ENCODE measurements around the gene MC3R. TPM values are rescaled to one million over a fixed set of nuclear protein-coding genes. Genes with fewer than 3 reads are reported as not detected.

MC3R gene
- polyA plus RNA-seq (2013, experiment 1 of 2), result not detected
- polyA plus RNA-seq (2013, experiment 2 of 2), result not detected

- no CpG with 5 or more reads among the region's 9 CpGs for WGBS, 2 donors (ENCODE audit: extremely low coverage in 2 of 2, insufficient read length in 2 of 2, insufficient replicate concordance in 1 of 2)
- H3K9ac ChIP-seq (ENCODE audit: low read depth, low read length, poor library complexity), result no peak within 1 kb of the TSS
- peak within 1 kb of the TSS; percentile 66 for H3K23ac ChIP-seq (ENCODE audit: low read depth, low read length, poor library complexity)
- H4K8ac ChIP-seq (ENCODE audit: low read depth, low read length), result no peak within 1 kb of the TSS
- no peak within 1 kb of the TSS for H2BK5ac ChIP-seq (ENCODE audit: low read length)
- no peak within 1 kb of the TSS for H4K91ac ChIP-seq (ENCODE audit: low read depth, low read length, poor library complexity)
- H3K27ac ChIP-seq (replicated peaks; ENCODE audit: low read length), result no peak within 1 kb of the TSS
- H2AK5ac ChIP-seq (ENCODE audit: low read depth, low read length), result no peak within 1 kb of the TSS
- H3K14ac ChIP-seq (ENCODE audit: low read length), result no peak within 1 kb of the TSS
- H2BK15ac ChIP-seq (ENCODE audit: low read length), result no peak within 1 kb of the TSS
- H3K18ac ChIP-seq (ENCODE audit: low read length), result peak within 1 kb of the TSS; percentile 5
- no peaks in the 10 kb centered on the region for H3K36me3 ChIP-seq (replicated peaks in 1 of 2; ENCODE audit: control insufficient read depth in 2 of 2, insufficient read depth in 2 of 2, low read length in 2 of 2)
- H3K79me1 ChIP-seq (ENCODE audit: low read depth, low read length), result no peaks in the 10 kb centered on the region
- H3K4ac ChIP-seq (ENCODE audit: low read length), result no peak within 1 kb of the TSS
- H3K4me1 ChIP-seq (ENCODE audit: control insufficient read depth in 2 of 2, insufficient read depth in 1 of 2, low read depth in 1 of 2, low read length in 2 of 2), result no peaks in the 10 kb centered on the region
- no peak within 1 kb of the TSS for H2AFZ ChIP-seq (ENCODE audit: low read length)
- H3K9me3 ChIP-seq (replicated peaks in 1 of 2; ENCODE audit: control insufficient read depth in 2 of 2, insufficient read depth in 1 of 2, low read depth in 1 of 2, low read length in 2 of 2), result peaks cover 0 to 7% of the 10 kb centered on the region in 2 donors
- H2BK120ac ChIP-seq (ENCODE audit: low read depth, low read length), result no peak within 1 kb of the TSS
- no peak within 1 kb of the TSS for H3K4me2 ChIP-seq (ENCODE audit: insufficient read depth, low read length, poor library complexity, severe bottlenecking)
- H3K4me3 ChIP-seq (ENCODE audit: low read length in 2 of 2), result peak within 1 kb of the TSS in 1 of 2 donors; percentile 1
- H2BK12ac ChIP-seq (ENCODE audit: low read length), result no peak within 1 kb of the TSS
- no peaks in the 10 kb centered on the region for H3K27me3 ChIP-seq (ENCODE audit: control insufficient read depth in 3 of 3, insufficient read depth in 3 of 3, low read depth in 1 of 3, low read length in 3 of 3)
- DNase-seq (ENCODE audit: low spot score), result peak; percentile 38
Observed at GRCh38 chr20:56247954-56248782, at the start of gene MC3R. TSS of gene MC3R (plus strand) at chr20:56248732. CDS start at chr20:56248844, 112 bp downstream.

GRCh38 chr20:56200456-56200855 is 48.1 kb upstream of the MC3R start:
- Histone ChIP-seq H2BK12ac (ENCODE audit: low read length) (no peak overlapping the region), H3K79me1 (ENCODE audit: low read depth, low read length) (no peaks in the 10 kb centered on the region), H3K4me1 (ENCODE audit: control insufficient read depth in 2 of 2, insufficient read depth in 1 of 2, low read depth in 1 of 2, low read length in 2 of 2) (no peaks in the 10 kb centered on the region), H3K18ac (ENCODE audit: low read length) (no peak overlapping the region), H4K91ac (ENCODE audit: low read depth, low read length, poor library complexity) (no peak overlapping the region), H3K9ac (ENCODE audit: low read depth, low read length, poor library complexity) (no peak overlapping the region), H3K9me3 (replicated peaks in 1 of 2; ENCODE audit: control insufficient read depth in 2 of 2, insufficient read depth in 1 of 2, low read depth in 1 of 2, low read length in 2 of 2) (peaks cover 4 to 11% of the 10 kb centered on the region in 2 donors), H3K23ac (ENCODE audit: low read depth, low read length, poor library complexity) (no peak overlapping the region), H2BK5ac (ENCODE audit: low read length) (no peak overlapping the region), H3K4me2 (ENCODE audit: insufficient read depth, low read length, poor library complexity, severe bottlenecking) (no peak overlapping the region), H4K8ac (ENCODE audit: low read depth, low read length) (no peak overlapping the region), H2AK5ac (ENCODE audit: low read depth, low read length) (no peak overlapping the region), H2BK15ac (ENCODE audit: low read length) (no peak overlapping the region), H2BK120ac (ENCODE audit: low read depth, low read length) (no peak overlapping the region), H3K4ac (ENCODE audit: low read length) (no peak overlapping the region), H3K14ac (ENCODE audit: low read length) (no peak overlapping the region), H3K4me3 (ENCODE audit: low read length in 2 of 2) (no peak overlapping the region), H3K27me3 (ENCODE audit: control insufficient read depth in 3 of 3, insufficient read depth in 3 of 3, low read depth in 1 of 3, low read length in 3 of 3) (no peaks in the 10 kb centered on the region), H3K36me3 (replicated peaks in 1 of 2; ENCODE audit: control insufficient read depth in 2 of 2, insufficient read depth in 2 of 2, low read length in 2 of 2) (no peaks in the 10 kb centered on the region), H2AFZ (ENCODE audit: low read length) (no peak overlapping the region), H3K27ac (replicated peaks; ENCODE audit: low read length) (no peak overlapping the region)
- DNase-seq (ENCODE audit: low spot score), result no peak
- WGBS, 2 donors (ENCODE audit: extremely low coverage in 2 of 2, insufficient read length in 2 of 2, insufficient replicate concordance in 1 of 2), result no CpG with 5 or more reads among the region's 3 CpGs

GRCh38 chr20:56202493-56203077 is 45.9 kb upstream of the MC3R start:
- H3K4me1 ChIP-seq (ENCODE audit: control insufficient read depth in 2 of 2, insufficient read depth in 1 of 2, low read depth in 1 of 2, low read length in 2 of 2), result no peaks in the 10 kb centered on the region
- H3K4me3 ChIP-seq (ENCODE audit: low read length in 2 of 2), result no peak overlapping the region
- H2BK5ac ChIP-seq (ENCODE audit: low read length), result no peak overlapping the region
- no peak overlapping the region for H3K18ac ChIP-seq (ENCODE audit: low read length)
- no peak overlapping the region for H2AFZ ChIP-seq (ENCODE audit: low read length)
- H3K23ac ChIP-seq (ENCODE audit: low read depth, low read length, poor library complexity), result no peak overlapping the region
- H3K79me1 ChIP-seq (ENCODE audit: low read depth, low read length), result no peaks in the 10 kb centered on the region
- no peaks in the 10 kb centered on the region for H3K36me3 ChIP-seq (replicated peaks in 1 of 2; ENCODE audit: control insufficient read depth in 2 of 2, insufficient read depth in 2 of 2, low read length in 2 of 2)
- no peak overlapping the region for H2BK15ac ChIP-seq (ENCODE audit: low read length)
- H2BK120ac ChIP-seq (ENCODE audit: low read depth, low read length), result no peak overlapping the region
- no peak overlapping the region for H3K4me2 ChIP-seq (ENCODE audit: insufficient read depth, low read length, poor library complexity, severe bottlenecking)
- H2BK12ac ChIP-seq (ENCODE audit: low read length), result no peak overlapping the region
- no peaks in the 10 kb centered on the region for H3K27me3 ChIP-seq (ENCODE audit: control insufficient read depth in 3 of 3, insufficient read depth in 3 of 3, low read depth in 1 of 3, low read length in 3 of 3)
- H3K27ac ChIP-seq (replicated peaks; ENCODE audit: low read length), result no peak overlapping the region
- H4K91ac ChIP-seq (ENCODE audit: low read depth, low read length, poor library complexity), result no peak overlapping the region
- H3K4ac ChIP-seq (ENCODE audit: low read length), result no peak overlapping the region
- peaks cover 5 to 11% of the 10 kb centered on the region in 2 donors for H3K9me3 ChIP-seq (replicated peaks in 1 of 2; ENCODE audit: control insufficient read depth in 2 of 2, insufficient read depth in 1 of 2, low read depth in 1 of 2, low read length in 2 of 2)
- H4K8ac ChIP-seq (ENCODE audit: low read depth, low read length), result no peak overlapping the region
- no peak for DNase-seq (ENCODE audit: low spot score)
- no peak overlapping the region for H3K9ac ChIP-seq (ENCODE audit: low read depth, low read length, poor library complexity)
- WGBS, 2 donors (ENCODE audit: extremely low coverage in 2 of 2, insufficient read length in 2 of 2, insufficient replicate concordance in 1 of 2), result no CpG with 5 or more reads among the region's 6 CpGs
- no peak overlapping the region for H3K14ac ChIP-seq (ENCODE audit: low read length)
- H2AK5ac ChIP-seq (ENCODE audit: low read depth, low read length), result no peak overlapping the region

- H2BK12ac ChIP-seq (ENCODE audit: low read length), result no peak overlapping the region
- no peak overlapping the region for H2AK5ac ChIP-seq (ENCODE audit: low read depth, low read length)
- H3K27ac ChIP-seq (replicated peaks; ENCODE audit: low read length), result no peak overlapping the region
- peaks cover 7 to 11% of the 10 kb centered on the region in 2 donors for H3K9me3 ChIP-seq (replicated peaks in 1 of 2; ENCODE audit: control insufficient read depth in 2 of 2, insufficient read depth in 1 of 2, low read depth in 1 of 2, low read length in 2 of 2)
- no peak for DNase-seq (ENCODE audit: low spot score)
- no peak overlapping the region for H2AFZ ChIP-seq (ENCODE audit: low read length)
- H3K4me3 ChIP-seq (ENCODE audit: low read length in 2 of 2), result no peak overlapping the region
- H2BK5ac ChIP-seq (ENCODE audit: low read length), result no peak overlapping the region
- no peak overlapping the region for H3K14ac ChIP-seq (ENCODE audit: low read length)
- no peak overlapping the region for H2BK120ac ChIP-seq (ENCODE audit: low read depth, low read length)
- H3K9ac ChIP-seq (ENCODE audit: low read depth, low read length, poor library complexity), result no peak overlapping the region
- H3K36me3 ChIP-seq (replicated peaks in 1 of 2; ENCODE audit: control insufficient read depth in 2 of 2, insufficient read depth in 2 of 2, low read length in 2 of 2), result no peaks in the 10 kb centered on the region
- H4K91ac ChIP-seq (ENCODE audit: low read depth, low read length, poor library complexity), result no peak overlapping the region
- no peak overlapping the region for H2BK15ac ChIP-seq (ENCODE audit: low read length)
- H4K8ac ChIP-seq (ENCODE audit: low read depth, low read length), result no peak overlapping the region
- H3K79me1 ChIP-seq (ENCODE audit: low read depth, low read length), result no peaks in the 10 kb centered on the region
- H3K18ac ChIP-seq (ENCODE audit: low read length), result peak overlapping the region; percentile 21
- H3K27me3 ChIP-seq (ENCODE audit: control insufficient read depth in 3 of 3, insufficient read depth in 3 of 3, low read depth in 1 of 3, low read length in 3 of 3), result no peaks in the 10 kb centered on the region
- no peak overlapping the region for H3K4me2 ChIP-seq (ENCODE audit: insufficient read depth, low read length, poor library complexity, severe bottlenecking)
- no peaks in the 10 kb centered on the region for H3K4me1 ChIP-seq (ENCODE audit: control insufficient read depth in 2 of 2, insufficient read depth in 1 of 2, low read depth in 1 of 2, low read length in 2 of 2)
- no CpG with 5 or more reads among the region's 3 CpGs for WGBS, 2 donors (ENCODE audit: extremely low coverage in 2 of 2, insufficient read length in 2 of 2, insufficient replicate concordance in 1 of 2)
- no peak overlapping the region for H3K23ac ChIP-seq (ENCODE audit: low read depth, low read length, poor library complexity)
- no peak overlapping the region for H3K4ac ChIP-seq (ENCODE audit: low read length)
Observed at GRCh38 chr20:56204206-56204605, 44.3 kb upstream of the MC3R start.
